Neural progenitor cell (in vitro differentiated cells): ENCODE results near the gene PIMREG. TPM values are rescaled to one million over a fixed set of nuclear protein-coding genes. Genes with fewer than 3 reads are reported as not detected.

Experiments
- DNase-seq: peaks from one replicate; pipeline ENCODE4 v3.0.0-alpha.2; 2016; ENCODE audit warnings: low spot score
- H2AFZ ChIP-seq: fragments of 200-600 bp; sonication (generic); replicated peaks from 2 replicates; pipeline ENCODE4 v1.6.1; 2016; ENCODE audit warnings: antibody characterized with exemption
- H3F3A ChIP-seq: fragments of 200-600 bp; sonication (generic); 2 replicates; pipeline ENCODE4 v1.6.1; 2016; ENCODE audit warnings: antibody characterized with exemption, low read depth
- H3K27ac ChIP-seq: fragments of 200-600 bp; sonication (generic); 2 replicates; pipeline ENCODE4 v1.5.1; 2016; ENCODE audit warnings: mild to moderate bottlenecking
- H3K27me3 ChIP-seq: fragments of 200-600 bp; sonication (generic); 2 replicates; pipeline ENCODE4 v1.6.1; 2016; ENCODE audit warnings: mild to moderate bottlenecking, moderate library complexity
- H3K36me3 ChIP-seq: fragments of 200-600 bp; sonication (generic); 2 replicates; pipeline ENCODE4 v1.5.1; 2016
- H3K4me1 ChIP-seq: fragments of 200-600 bp; sonication (generic); 2 replicates; pipeline ENCODE4 v1.6.1; 2016; ENCODE audit warnings: mixed run types
- H3K4me2 ChIP-seq: fragments of 200-600 bp; sonication (generic); 2 replicates; pipeline ENCODE4 v1.6.1; 2016
- H3K4me3 ChIP-seq: fragments of 200-600 bp; sonication (generic); 2 replicates; pipeline ENCODE4 v1.5.1; 2016
- H3K79me2 ChIP-seq: fragments of 200-600 bp; sonication (generic); 2 replicates; pipeline ENCODE4 v1.6.1; 2016; ENCODE audit warnings: low read depth
- H3K9ac ChIP-seq: fragments of 200-600 bp; sonication (generic); 2 replicates; pipeline ENCODE4 v1.6.1; 2016
- H3K9me3 ChIP-seq: fragments of 200-600 bp; sonication (generic); 2 replicates; pipeline ENCODE4 v1.5.1; 2016; ENCODE audit warnings: low read depth
- H4K20me1 ChIP-seq: fragments of 200-600 bp; sonication (generic); 2 replicates; pipeline ENCODE4 v1.6.1; 2016; ENCODE audit warnings: low read depth
- H3K27ac Mint-ChIP-seq: 3 replicates; pipeline ENCODE4 v1.8.0; 2021; ENCODE audit warnings: mixed read lengths
- H3K27me3 Mint-ChIP-seq: 2 replicates; pipeline ENCODE4 v1.8.0; 2022; ENCODE audit warnings: low read depth, mild to moderate bottlenecking, inconsistent platforms, moderate library complexity, mixed read lengths; ENCODE audit not compliant: insufficient read depth
- H3K36me3 Mint-ChIP-seq: 3 replicates; pipeline ENCODE4 v1.8.0; 2021; ENCODE audit warnings: mixed read lengths
- H3K4me1 Mint-ChIP-seq: 3 replicates; pipeline ENCODE4 v1.8.0; 2021; ENCODE audit warnings: mixed read lengths
- H3K4me3 Mint-ChIP-seq: 3 replicates; pipeline ENCODE4 v1.8.0; 2021; ENCODE audit warnings: mild to moderate bottlenecking, moderate library complexity, mixed read lengths
- H3K9me3 Mint-ChIP-seq: 3 replicates; pipeline ENCODE4 v1.8.0; 2020; ENCODE audit warnings: mixed read lengths
- CTCF ChIP-seq: fragments of 200-600 bp; sonication (generic); IDR thresholded peaks from 2 replicates; pipeline ENCODE4 v1.5.1; 2017; ENCODE audit warnings: antibody characterized with exemption, mild to moderate bottlenecking
- EZH2 ChIP-seq: fragments of 200-600 bp; sonication (generic); IDR thresholded peaks from 2 replicates; pipeline ENCODE4 v1.6.1; 2017; ENCODE audit warnings: antibody characterized with exemption, mild to moderate bottlenecking, moderate library complexity
- EZH2phosphoT487 ChIP-seq: fragments of 200-600 bp; sonication (generic); IDR thresholded peaks from 2 replicates; pipeline ENCODE4 v1.6.1; 2017; ENCODE audit warnings: antibody characterized with exemption
- total RNA-seq: library from RNA; depleted of rRNA; stranded (reverse); fragments of >200 nt; gene quantifications from 2 replicates; pipeline ENCODE4 v1.2.3, GENCODE V29; 2015; ENCODE audit warnings: low replicate concordance

PIMREG gene
- total RNA-seq, 1 donor from 2014 or later, result 71.3 TPM

GRCh38 chr17:6492892-6493674 is 48.8 kb downstream of the PIMREG start:
- Histone ChIP-seq H4K20me1 (no peaks in the 10 kb centered on the region), H3K36me3 (no peaks in the 10 kb centered on the region), H3K4me3 (no peak overlapping the region), H2AFZ (no peak overlapping the region), H3K27ac (no peak overlapping the region), H3F3A (peaks cover 43% of the 10 kb centered on the region), H3K27me3 (no peaks in the 10 kb centered on the region), H3K79me2 (no peaks in the 10 kb centered on the region), H3K9me3 (no peaks in the 10 kb centered on the region), H3K4me2 (no peak overlapping the region), H3K4me1 (peaks cover 49% of the 10 kb centered on the region), H3K9ac (no peak overlapping the region)
- peaks cover 7% of the 10 kb centered on the region for H3K27me3 Mint-ChIP-seq
- H3K9me3 Mint-ChIP-seq, result no peaks in the 10 kb centered on the region
- peaks cover 46% of the 10 kb centered on the region for H3K4me1 Mint-ChIP-seq
- H3K4me3 Mint-ChIP-seq, result no peak overlapping the region
- TF ChIP-seq CTCF, result no peak
- TF ChIP-seq EZH2phosphoT487, result no peak
- no peak for TF ChIP-seq EZH2
- H3K27ac Mint-ChIP-seq, result peak overlapping the region; percentile 30
- H3K36me3 Mint-ChIP-seq, result no peaks in the 10 kb centered on the region
- no peak for DNase-seq

- Mint-ChIP-seq H3K4me1 (peaks cover 53% of the 10 kb centered on the region), H3K9me3 (no peaks in the 10 kb centered on the region), H3K27ac (no peak overlapping the region), H3K27me3 (peaks cover 7% of the 10 kb centered on the region), H3K36me3 (no peaks in the 10 kb centered on the region), H3K4me3 (no peak overlapping the region)
- Histone ChIP-seq H3K27ac (no peak overlapping the region), H3K36me3 (no peaks in the 10 kb centered on the region), H3K27me3 (no peaks in the 10 kb centered on the region), H3K9me3 (no peaks in the 10 kb centered on the region), H3K9ac (no peak overlapping the region), H2AFZ (no peak overlapping the region), H3K79me2 (no peaks in the 10 kb centered on the region), H4K20me1 (no peaks in the 10 kb centered on the region), H3K4me1 (peaks cover 52% of the 10 kb centered on the region), H3K4me2 (peak overlapping the region; percentile 67), H3K4me3 (no peak overlapping the region), H3F3A (peaks cover 43% of the 10 kb centered on the region)
- no peak for TF ChIP-seq EZH2
- DNase-seq, result no peak
Measured at GRCh38 chr17:6494239-6494941, 50.1 kb downstream of the PIMREG start.

- no peak for TF ChIP-seq EZH2phosphoT487
- TF ChIP-seq CTCF, result peak; percentile 35
- peak overlapping the region; percentile 46 for H2AFZ ChIP-seq
- no peak for DNase-seq
- peaks cover 46% of the 10 kb centered on the region for H3K4me1 ChIP-seq
- no peak overlapping the region for H3K27ac Mint-ChIP-seq
- H3K79me2 ChIP-seq, result no peaks in the 10 kb centered on the region
- H3K9me3 Mint-ChIP-seq, result no peaks in the 10 kb centered on the region
- H3K4me3 ChIP-seq, result peak overlapping the region; percentile 14
- H3K9me3 ChIP-seq, result no peaks in the 10 kb centered on the region
- peak overlapping the region; percentile 67 for H3K4me2 ChIP-seq
- H3K4me3 Mint-ChIP-seq, result no peak overlapping the region
- no peaks in the 10 kb centered on the region for H3K27me3 ChIP-seq
- no peak overlapping the region for H3K27ac ChIP-seq
- H3K36me3 ChIP-seq, result no peaks in the 10 kb centered on the region
- peaks cover 46% of the 10 kb centered on the region for H3K4me1 Mint-ChIP-seq
- H3F3A ChIP-seq, result peaks cover 37% of the 10 kb centered on the region
- no peak overlapping the region for H3K9ac ChIP-seq
- no peaks in the 10 kb centered on the region for H4K20me1 ChIP-seq
- no peaks in the 10 kb centered on the region for H3K36me3 Mint-ChIP-seq
- peaks cover 3% of the 10 kb centered on the region for H3K27me3 Mint-ChIP-seq
Measured at GRCh38 chr17:6495450-6496115, 51.3 kb downstream of the PIMREG start.
